Liver (tissue), 3 donors: ENCODE results near the gene B3GNT3.

Experiments used
- ATF3 ChIP-seq: IDR thresholded peaks from 2 replicates; pipeline ENCODE4 v1.6.1; 2016; ENCODE audit warnings: antibody characterized with exemption
- CTCF ChIP-seq: fragments of 150-350 bp; IDR thresholded peaks from 2 replicates; pipeline ENCODE4 v1.5.1; 2017; ENCODE audit warnings: improper control_type of control experiment, low read depth, low read length; ENCODE audit not compliant: missing input control
- GABPA ChIP-seq, 2 donors: IDR thresholded peaks in 1 of 2; conservative IDR thresholded peaks in 1 of 2; 2 replicates each; pipeline ENCODE4 v1.6.1; 2016; ENCODE audit warnings: antibody characterized with exemption in 2 of 2, mild to moderate bottlenecking in 1 of 2, moderate library complexity in 1 of 2
- HNF4A ChIP-seq, 2 donors: conservative IDR thresholded peaks; 2 replicates each; pipeline ENCODE4 v1.6.1; 2016; ENCODE audit warnings: antibody characterized with exemption in 2 of 2, mild to moderate bottlenecking in 2 of 2
- JUND ChIP-seq, 2 donors: IDR thresholded peaks; 2 replicates each; pipeline ENCODE4 v1.6.1; 2016; ENCODE audit warnings: antibody characterized with exemption in 2 of 2
- MAX ChIP-seq: IDR thresholded peaks from 2 replicates; pipeline ENCODE4 v1.6.1; 2016; ENCODE audit warnings: antibody characterized with exemption
- RXRA ChIP-seq, 2 donors: IDR thresholded peaks; 2 replicates each; pipeline ENCODE4 v1.6.1; 2017 to 2018; ENCODE audit warnings: antibody characterized with exemption in 2 of 2, mild to moderate bottlenecking in 1 of 2
- SP1 ChIP-seq: IDR thresholded peaks from 2 replicates; pipeline ENCODE4 v1.6.1; 2018; ENCODE audit warnings: antibody characterized with exemption, mild to moderate bottlenecking
- TAF1 ChIP-seq: conservative IDR thresholded peaks from 2 replicates; pipeline ENCODE4 v1.6.1; 2016; ENCODE audit warnings: antibody characterized with exemption, mild to moderate bottlenecking
- ZBTB33 ChIP-seq: IDR thresholded peaks from 2 replicates; pipeline ENCODE4 v1.6.1; 2016; ENCODE audit warnings: antibody characterized with exemption
- donor health status: healthy.
- donor health status: healthy.

GRCh38 chr19:17754634-17755442, 40.1 kb upstream of the B3GNT3 start:
- TF ChIP-seq CTCF = no peak
- no peak for TF ChIP-seq HNF4A (conservative IDR thresholded peaks at IDR 0.05)
- TF ChIP-seq JUND (IDR thresholded peaks at IDR 0.05) = no peak
- no peak for TF ChIP-seq ZBTB33
- TF ChIP-seq MAX = no peak
- no peak for TF ChIP-seq RXRA (IDR thresholded peaks at IDR 0.05)
- no peak for TF ChIP-seq SP1
- TF ChIP-seq GABPA (IDR thresholded peaks at IDR 0.05 in 1 of 2, conservative IDR thresholded peaks at IDR 0.05 in 1 of 2) = no peak
- TF ChIP-seq ATF3 = no peak
- TF ChIP-seq TAF1 = no peak
